Glomerular endothelial cell (primary cell): Measurements from ENCODE around the gene LRGUK. TPM values are rescaled to one million over a fixed set of nuclear protein-coding genes. Genes with fewer than 3 reads are reported as not detected.

ENCODE experiments used
- DNase-seq: peaks from one replicate; pipeline ENCODE4 v3.0.0-alpha.2; 2011; ENCODE audit warnings: low read depth, low spot score; ENCODE audit errors: extremely low read depth
- total RNA-seq: library from RNA; depleted of rRNA; stranded (reverse); fragments of >200 nt; gene quantifications from 2 replicates; pipeline ENCODE4 v1.2.3, GENCODE V29; 2015

Gene LRGUK
- total RNA-seq, 1 donor from 2014 or later = 0.18 TPM

- no peak for DNase-seq
Measured at GRCh38 chr7:134184767-134185166, 57.6 kb downstream of the LRGUK start.

GRCh38 chr7:134186027-134186426 lies 58.9 kb downstream of the LRGUK start:
- DNase-seq = no peak

DNA sequence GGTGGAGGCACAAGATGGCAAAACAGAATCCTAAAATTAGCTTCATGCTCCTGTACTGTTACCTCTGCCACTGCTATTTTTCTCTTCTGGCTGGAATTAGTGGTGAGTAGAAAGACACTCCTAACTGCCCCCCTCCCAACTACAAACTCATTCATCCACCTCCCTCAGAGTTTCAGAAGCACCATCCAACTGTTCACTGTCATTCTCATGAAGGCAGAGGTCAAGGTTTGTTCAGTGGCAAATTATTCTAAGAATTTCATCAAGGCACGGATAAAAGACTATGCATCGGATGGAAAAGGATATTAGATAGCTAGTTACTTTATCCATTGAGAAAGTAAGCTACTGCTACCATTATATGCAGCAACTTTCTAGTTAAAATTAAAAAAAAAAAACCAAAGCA lies 59.7 kb downstream of the LRGUK start:
- DNase-seq = no peak

DNA sequence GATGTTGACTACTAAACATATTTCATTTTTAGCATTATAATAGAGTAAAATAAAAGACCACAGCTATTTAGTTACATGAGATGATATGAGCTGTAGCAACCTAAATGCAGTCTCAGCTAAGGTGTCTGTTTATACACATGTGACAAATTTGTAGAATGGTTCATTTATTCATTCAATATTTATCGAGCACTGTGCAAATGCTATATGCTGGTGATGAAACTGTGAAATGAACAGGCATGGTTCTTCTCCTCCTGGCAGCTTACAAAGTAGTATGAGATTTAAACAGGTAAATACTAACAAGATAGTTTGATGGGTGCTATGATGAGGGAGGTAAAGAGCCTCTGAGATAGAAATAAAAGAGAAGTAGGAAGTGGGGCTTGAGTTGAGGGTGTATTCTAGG lies 60.8 kb downstream of the LRGUK start:
- DNase-seq = no peak

GRCh38 chr7:134188311-134188710 lies 61.2 kb downstream of the LRGUK start:
- DNase-seq = no peak

DNA sequence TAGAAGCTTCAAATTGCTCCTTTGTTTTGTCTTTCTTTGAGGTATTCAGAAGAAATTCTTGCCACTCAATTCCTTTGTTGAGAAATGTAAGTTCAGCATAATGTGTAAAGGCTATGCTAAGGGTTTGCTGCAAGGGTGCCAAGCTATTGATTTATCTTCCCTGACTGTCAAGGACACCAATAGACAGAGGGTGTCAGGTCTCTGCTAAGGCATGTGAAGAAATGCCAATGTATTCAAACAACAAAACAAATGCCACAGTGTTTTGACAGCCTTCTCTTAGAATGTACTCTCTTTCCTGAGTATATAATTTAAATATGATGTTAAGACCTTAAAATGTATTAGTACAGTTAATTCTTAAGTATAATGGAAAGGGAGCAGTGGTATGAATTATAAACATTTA lies 62.4 kb downstream of the LRGUK start:
- DNase-seq = no peak

DNA sequence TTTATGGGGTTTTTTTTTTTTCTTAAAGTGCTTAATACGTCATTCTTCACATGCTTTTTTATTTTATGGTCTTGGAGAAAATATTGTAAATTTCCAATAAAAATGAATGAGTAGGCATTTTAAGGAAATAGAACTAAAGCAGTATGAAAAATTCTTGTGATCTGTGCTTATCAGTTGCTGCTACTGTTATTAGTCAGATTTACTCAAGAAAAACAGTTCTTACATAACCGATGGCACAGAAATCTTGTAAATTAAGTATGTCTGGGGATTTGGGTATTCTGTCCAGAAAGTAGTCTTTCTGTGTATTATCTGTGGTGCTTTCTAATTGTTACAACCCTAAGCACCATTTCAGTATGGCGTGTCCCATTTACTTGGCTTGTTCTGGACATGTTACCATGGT lies 64.7 kb downstream of the LRGUK start:
- no peak for DNase-seq

DNA sequence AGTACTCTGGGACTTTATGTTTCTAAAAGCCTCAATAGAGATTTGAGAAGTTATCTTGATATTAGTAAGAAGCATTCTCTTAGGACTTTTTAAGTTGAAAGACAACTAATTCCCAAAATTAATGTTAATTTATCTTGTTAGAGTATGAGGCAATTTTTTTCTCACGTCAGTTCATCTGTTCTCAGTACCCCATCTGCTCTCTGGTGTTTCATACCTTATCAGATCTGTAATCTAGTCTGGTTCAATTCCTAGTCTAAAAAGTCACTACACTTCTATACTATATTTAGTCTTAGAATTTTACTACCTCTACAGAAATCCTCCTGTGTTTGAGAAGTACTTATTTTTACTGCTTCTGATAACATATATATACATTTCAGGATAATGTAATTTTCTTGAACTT lies 66.1 kb downstream of the LRGUK start:
- DNase-seq = no peak

DNA sequence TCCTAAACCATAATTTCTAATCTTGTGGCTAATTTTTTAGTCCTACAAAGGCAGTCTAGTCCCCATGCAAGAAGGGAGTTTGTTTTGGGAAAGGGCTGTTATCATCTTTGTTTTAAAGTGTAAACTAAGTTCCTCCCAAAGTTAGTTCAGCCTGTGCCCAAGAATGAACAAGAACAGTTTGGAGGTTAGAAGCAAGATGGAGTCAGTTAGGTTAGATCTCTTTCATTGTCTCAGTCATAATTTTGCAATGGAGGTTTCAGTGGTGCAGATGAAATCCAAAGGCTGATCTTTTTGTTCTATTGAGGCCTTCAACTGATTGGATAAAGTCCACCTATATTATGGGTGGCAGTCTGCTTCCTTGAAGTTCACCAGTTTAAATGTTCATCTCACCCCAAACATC lies 68.1 kb downstream of the LRGUK start:
- no peak for DNase-seq

DNA sequence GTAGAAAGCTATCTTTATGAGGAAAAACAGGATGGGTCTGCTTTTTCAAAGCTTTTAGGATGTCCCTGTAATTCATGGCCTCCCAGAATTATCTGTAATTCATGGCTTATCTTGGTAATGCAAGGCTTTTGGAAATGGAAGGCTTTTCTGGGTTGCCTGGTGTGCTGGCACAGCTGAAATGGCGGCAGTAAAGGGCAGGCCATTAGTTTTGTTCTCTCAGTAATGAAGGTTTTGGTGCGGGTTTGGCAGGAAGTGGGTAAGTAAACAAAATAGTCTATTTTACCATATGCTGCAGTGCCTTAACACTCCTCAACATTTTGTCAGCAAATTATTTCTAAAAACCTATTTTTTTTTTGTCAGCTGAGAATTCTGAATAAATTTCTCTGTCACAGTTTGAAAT lies 69.3 kb downstream of the LRGUK start:
- no peak for DNase-seq

DNA sequence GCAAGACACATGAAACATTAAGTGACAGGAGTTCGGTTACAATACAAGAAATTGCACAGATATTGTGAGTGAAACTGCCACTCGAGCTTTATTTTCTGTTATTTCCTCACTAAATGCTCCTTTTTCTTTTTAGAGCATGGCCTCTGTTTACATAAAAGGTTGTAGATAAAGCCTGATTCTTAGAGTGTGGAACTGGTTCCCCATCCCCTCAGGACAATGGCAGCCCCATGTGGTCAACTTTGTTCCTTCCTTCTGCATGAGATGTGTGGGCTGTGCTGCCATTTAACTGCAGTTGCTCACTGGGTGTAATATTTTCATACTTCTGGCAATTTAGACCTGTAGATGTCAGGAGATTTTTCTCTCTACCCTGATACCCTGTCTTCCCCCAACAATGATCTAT lies 70.2 kb downstream of the LRGUK start:
- DNase-seq = no peak

DNA sequence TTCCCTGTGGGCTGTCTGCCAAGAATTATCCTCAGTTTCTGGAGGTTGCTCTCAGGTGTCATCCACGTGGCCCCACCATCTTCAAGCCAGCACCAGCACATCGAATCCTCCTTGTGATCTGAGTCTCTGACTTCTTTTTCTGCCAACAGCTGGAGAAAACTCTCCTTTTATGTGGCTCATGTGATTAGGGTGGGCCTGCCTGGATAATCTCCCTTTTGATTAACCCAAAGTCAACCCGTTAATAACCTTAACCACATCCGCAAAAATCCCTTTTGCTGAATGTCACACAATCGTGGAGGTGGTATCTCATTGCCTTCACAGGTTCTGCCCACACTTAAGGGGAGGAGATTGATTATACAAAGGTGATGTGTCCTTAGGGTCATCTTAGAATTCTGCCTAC lies 73.8 kb downstream of the LRGUK start:
- DNase-seq = no peak

DNA sequence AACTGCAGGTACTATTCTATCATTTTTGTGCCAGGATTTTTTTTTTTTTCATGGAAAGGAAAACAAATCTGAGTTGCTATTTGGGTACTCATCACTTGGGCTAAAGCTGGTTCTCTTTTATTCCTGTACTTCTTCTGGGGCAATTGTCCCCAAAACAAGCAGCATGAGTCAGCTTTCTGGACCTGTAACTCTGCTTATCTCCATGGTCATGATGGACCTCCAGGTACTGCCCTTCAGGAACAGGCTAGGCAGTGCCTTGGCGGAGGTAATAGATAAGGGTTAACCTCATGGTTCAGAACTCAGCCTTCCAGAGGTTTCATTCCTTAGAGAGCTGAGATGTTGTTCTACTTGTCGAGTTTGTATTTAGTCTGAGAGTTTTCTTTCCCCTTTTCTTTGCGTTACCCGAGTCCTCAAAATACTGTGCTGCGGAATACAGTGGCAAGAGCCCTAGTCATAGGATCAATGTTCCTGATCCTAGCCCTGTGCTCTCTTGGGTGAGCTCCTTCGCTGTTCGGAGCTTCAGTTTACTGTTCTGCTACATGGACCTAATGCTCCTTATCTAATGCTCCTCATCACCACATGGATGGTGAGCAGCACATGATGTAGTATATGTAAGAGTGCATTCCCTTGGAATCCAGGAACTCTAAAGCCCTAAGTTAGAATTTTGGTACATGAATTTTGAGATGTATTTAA lies 74.6 kb downstream of the LRGUK start:
- DNase-seq = no peak

GRCh38 chr7:134203186-134203889 lies 76.2 kb downstream of the LRGUK start:
- DNase-seq = no peak

GRCh38 chr7:134209322-134210015 lies 82.3 kb downstream of the LRGUK start:
- DNase-seq = no peak

GRCh38 chr7:134210227-134210626 lies 83.1 kb downstream of the LRGUK start:
- no peak for DNase-seq

DNA sequence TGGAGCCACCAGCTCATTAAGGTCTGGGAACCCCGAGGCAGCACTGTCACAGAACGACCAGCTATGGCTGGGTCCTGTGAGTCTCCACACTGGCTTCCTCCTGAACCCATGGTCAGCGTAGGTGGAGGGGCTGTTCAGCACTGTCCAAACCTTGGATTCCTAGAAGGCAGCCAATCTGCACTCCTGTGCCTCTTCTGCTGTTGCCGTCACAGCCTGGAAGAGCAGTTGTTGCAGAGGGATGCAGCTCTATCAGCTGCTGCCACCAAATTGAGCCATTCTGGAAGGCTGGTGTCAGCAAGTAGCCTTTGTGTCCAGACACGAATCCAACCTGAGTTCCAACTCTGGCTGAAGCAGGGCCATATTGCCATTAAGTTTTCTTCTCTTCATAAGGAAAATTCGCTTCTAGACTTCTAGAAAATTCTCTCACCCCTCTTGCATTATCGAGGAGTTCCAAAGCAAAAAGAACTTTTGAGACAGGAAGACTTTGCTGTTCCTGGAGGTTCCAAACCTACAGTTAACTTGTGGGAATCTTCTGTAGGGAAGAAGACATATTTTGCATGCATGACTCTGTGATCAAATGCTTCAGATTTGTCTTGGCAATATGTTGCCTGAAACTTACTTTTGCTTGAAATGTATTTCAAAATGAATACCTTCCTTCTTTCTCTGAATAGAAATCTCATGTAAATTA lies 84.0 kb downstream of the LRGUK start:
- DNase-seq = no peak

GRCh38 chr7:134211817-134212216 lies 84.7 kb downstream of the LRGUK start:
- no peak for DNase-seq

DNA sequence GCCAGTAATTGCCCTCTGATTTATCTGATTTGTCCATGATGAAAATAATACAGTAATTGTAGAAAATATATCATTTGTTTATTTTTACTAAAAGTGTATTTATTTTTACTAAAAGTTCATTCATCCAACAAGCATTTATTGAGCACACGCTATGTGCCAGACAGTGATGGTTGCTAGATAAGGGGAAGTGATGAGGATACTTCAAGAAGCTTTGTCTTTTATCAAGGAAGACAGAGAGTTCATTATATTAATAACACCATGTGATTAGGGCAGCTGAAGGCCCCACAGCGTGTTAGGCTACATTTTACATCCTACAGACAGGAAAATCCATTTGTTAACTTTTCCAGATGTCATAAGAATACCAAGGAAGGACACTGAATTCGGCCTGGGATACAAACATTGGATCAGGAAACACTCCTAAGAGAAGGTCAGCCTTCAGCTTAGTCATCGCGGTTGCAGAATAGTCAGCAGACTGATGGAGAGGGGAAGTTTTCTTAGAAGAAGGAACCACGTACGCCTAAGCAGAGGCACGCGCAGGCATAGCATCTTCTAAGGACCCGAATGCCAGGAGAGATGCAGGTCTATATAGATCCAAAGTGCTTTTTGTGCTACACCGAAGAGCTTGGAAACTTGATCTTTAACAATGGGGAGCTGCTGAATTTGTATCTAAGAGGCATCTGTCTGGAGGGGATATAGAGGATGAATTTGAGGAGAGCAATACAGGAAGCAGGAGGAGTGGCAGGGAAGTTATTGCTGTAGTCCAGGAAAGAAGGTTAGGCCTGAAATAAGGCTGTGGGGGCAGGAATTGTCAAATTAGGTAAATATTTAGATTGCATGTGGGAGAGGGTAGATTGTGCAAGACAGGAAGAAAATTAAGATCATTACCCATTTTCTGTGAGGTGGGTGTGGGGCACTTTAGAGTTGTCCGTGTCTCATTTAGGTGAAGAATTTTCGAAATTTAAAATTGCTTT lies 85.7 kb downstream of the LRGUK start:
- DNase-seq = peak; percentile 20

DNA sequence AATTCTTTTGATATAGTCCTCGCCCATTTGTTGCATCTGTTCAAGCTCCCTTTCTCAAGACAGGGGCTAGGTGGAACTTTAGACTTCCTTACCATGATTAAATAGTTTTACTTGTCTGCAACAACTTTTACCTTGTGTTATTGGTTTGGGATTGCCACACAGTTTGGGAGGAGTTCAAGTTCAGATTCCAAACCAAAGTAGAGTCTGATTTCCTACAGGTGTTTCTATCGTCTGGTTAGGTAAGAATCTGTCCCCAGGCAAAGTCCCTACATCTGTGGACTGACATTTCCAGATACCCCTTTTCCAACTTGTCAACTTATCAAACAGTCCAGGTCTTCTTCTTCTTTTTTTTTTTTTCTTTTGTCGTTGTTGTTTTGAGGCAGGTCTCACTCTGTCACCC lies 93.1 kb downstream of the LRGUK start:
- no peak for DNase-seq
